Measurements from ENCODE around the gene CDK5RAP3. TPM values are rescaled to one million over a fixed set of nuclear protein-coding genes. Genes with fewer than 3 reads are reported as not detected.
A peak's percentile ranks its signal among the peaks of the same experiment; 100 is the strongest.

The CDK5RAP3 gene
- total and polyA plus RNA-seq, 2 of the 13 experiments (the other 11 are each of a cell fraction or from before 2014, with no cell fraction given): 128 to 154 TPM

DNA sequence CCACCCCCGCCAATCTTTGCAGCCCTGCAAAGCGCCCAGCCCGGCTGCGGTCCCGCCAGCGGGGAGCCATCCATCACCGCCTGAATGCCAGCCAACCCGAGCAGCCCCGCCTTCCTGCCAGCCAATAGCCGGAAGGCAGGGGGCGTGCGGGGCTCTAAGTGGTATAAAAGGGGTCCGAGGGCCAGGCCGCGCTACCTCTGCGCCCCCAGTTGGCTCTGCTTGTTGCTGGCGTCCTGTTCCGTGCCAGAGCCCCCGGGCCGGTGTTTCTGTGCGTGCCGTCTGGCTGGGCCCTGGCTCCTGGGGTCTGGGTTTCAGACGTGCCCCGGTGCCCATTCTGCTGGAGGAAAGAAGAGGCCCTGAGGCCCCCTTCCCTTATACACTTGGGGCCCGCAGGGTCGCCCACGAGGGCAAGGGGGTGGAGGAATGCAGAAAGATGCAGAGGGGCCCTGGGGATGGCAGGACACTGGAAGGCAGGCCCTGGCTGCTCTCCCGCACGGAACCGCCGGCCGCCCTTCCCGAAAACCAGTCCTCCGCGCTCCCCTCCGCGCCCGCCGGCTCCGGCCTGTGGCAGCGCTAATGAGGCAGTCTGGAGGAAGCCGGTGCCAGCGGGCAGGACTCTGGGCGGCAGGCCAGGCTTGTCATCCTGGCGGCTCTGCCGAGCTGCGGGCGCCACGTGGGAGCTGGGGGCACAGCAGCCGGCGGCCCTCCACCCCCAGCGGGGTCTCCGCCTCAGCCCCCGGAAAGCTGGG is 52.7 kb downstream of the CDK5RAP3 start (continued):
- TF ChIP-seq, protein P1, sequence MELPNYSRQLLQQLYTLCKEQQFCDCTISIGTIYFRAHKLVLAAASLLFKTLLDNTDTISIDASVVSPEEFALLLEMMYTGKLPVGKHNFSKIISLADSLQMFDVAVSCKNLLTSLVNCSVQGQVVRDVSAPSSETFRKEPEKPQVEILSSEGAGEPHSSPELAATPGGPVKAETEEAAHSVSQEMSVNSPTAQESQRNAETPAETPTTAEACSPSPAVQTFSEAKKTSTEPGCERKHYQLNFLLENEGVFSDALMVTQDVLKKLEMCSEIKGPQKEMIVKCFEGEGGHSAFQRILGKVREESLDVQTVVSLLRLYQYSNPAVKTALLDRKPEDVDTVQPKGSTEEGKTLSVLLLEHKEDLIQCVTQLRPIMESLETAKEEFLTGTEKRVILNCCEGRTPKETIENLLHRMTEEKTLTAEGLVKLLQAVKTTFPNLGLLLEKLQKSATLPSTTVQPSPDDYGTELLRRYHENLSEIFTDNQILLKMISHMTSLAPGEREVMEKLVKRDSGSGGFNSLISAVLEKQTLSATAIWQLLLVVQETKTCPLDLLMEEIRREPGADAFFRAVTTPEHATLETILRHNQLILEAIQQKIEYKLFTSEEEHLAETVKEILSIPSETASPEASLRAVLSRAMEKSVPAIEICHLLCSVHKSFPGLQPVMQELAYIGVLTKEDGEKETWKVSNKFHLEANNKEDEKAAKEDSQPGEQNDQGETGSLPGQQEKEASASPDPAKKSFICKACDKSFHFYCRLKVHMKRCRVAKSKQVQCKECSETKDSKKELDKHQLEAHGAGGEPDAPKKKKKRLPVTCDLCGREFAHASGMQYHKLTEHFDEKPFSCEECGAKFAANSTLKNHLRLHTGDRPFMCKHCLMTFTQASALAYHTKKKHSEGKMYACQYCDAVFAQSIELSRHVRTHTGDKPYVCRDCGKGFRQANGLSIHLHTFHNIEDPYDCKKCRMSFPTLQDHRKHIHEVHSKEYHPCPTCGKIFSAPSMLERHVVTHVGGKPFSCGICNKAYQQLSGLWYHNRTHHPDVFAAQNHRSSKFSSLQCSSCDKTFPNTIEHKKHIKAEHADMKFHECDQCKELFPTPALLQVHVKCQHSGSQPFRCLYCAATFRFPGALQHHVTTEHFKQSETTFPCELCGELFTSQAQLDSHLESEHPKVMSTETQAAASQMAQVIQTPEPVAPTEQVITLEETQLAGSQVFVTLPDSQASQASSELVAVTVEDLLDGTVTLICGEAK (IDR thresholded peaks at IDR 0.05): no peak
- TF ChIP-seq, protein P1 (CRISPR knock-in tag; IDR thresholded peaks at IDR 0.05): 0 out of 2 replicates have a peak, but pooled peaks have one; percentile 49
- no peak for TF ChIP-seq SP1 (IDR thresholded peaks at IDR 0.05)
- 0 out of 2 replicates have a peak, but pooled peaks have one; percentile 9 for TF ChIP-seq SP1 (CRISPR knock-in tag; IDR thresholded peaks at IDR 0.05)
- 0 out of 2 replicates have a peak, but pooled peaks have one; percentile 14 for TF ChIP-seq ZNF230 (CRISPR knock-in tag; IDR thresholded peaks at IDR 0.05)
- TF ChIP-seq ATAD3A (CRISPR knock-in tag; IDR thresholded peaks at IDR 0.05): 0 out of 2 replicates have a peak, but pooled peaks have one; percentile 54
- TF ChIP-seq ZFX (CRISPR knock-in tag; IDR thresholded peaks at IDR 0.05; ENCODE audit: low read depth): peak; percentile 76
- peak; percentile 50 for TF ChIP-seq XRCC5 (optimal IDR thresholded peaks at IDR 0.05; ENCODE audit: low read length)
- TF ChIP-seq ARNTL (CRISPR knock-in tag; IDR thresholded peaks at IDR 0.05): no peak
- TF ChIP-seq, protein P2, sequence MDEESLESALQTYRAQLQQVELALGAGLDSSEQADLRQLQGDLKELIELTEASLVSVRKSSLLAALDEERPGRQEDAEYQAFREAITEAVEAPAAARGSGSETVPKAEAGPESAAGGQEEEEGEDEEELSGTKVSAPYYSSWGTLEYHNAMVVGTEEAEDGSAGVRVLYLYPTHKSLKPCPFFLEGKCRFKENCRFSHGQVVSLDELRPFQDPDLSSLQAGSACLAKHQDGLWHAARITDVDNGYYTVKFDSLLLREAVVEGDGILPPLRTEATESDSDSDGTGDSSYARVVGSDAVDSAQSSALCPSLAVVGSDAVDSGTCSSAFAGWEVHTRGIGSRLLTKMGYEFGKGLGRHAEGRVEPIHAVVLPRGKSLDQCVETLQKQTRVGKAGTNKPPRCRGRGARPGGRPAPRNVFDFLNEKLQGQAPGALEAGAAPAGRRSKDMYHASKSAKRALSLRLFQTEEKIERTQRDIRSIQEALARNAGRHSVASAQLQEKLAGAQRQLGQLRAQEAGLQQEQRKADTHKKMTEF (CRISPR knock-in tag; IDR thresholded peaks at IDR 0.05): peak; percentile 40; the same call in 1 of the 2 replicates
- TF ChIP-seq MEIS1 (CRISPR knock-in tag; IDR thresholded peaks at IDR 0.05; ENCODE audit: borderline replicate concordance): 0 out of 2 replicates have a peak, but pooled peaks have one; percentile 32
- TF ChIP-seq, protein P3, sequence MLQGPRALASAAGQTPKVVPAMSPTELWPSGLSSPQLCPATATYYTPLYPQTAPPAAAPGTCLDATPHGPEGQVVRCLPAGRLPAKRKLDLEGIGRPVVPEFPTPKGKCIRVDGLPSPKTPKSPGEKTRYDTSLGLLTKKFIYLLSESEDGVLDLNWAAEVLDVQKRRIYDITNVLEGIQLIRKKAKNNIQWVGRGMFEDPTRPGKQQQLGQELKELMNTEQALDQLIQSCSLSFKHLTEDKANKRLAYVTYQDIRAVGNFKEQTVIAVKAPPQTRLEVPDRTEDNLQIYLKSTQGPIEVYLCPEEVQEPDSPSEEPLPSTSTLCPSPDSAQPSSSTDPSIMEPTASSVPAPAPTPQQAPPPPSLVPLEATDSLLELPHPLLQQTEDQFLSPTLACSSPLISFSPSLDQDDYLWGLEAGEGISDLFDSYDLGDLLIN (CRISPR knock-in tag; IDR thresholded peaks at IDR 0.05; ENCODE audit: borderline replicate concordance): no peak
- TF ChIP-seq, protein P4, sequence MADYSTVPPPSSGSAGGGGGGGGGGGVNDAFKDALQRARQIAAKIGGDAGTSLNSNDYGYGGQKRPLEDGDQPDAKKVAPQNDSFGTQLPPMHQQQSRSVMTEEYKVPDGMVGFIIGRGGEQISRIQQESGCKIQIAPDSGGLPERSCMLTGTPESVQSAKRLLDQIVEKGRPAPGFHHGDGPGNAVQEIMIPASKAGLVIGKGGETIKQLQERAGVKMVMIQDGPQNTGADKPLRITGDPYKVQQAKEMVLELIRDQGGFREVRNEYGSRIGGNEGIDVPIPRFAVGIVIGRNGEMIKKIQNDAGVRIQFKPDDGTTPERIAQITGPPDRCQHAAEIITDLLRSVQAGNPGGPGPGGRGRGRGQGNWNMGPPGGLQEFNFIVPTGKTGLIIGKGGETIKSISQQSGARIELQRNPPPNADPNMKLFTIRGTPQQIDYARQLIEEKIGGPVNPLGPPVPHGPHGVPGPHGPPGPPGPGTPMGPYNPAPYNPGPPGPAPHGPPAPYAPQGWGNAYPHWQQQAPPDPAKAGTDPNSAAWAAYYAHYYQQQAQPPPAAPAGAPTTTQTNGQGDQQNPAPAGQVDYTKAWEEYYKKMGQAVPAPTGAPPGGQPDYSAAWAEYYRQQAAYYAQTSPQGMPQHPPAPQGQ (CRISPR knock-in tag; IDR thresholded peaks at IDR 0.05; ENCODE audit: borderline replicate concordance): no peak
- TF ChIP-seq MTF2 (CRISPR knock-in tag; IDR thresholded peaks at IDR 0.05; ENCODE audit: borderline replicate concordance): 0 out of 2 replicates have a peak, but pooled peaks have one; percentile 19
- TF ChIP-seq HOXA9 (CRISPR knock-in tag; IDR thresholded peaks at IDR 0.05; ENCODE audit: borderline replicate concordance): no peak
